ENCODE data around the gene PAFAH1B1. TPM values are rescaled to one million over a fixed set of nuclear protein-coding genes. Genes with fewer than 3 reads are reported as not detected.
"Not testable (repeated sequence)": the region's sequence is repeated elsewhere in the genome, so short reads cannot be mapped to it uniquely, and the experiment has no call there.

Gene PAFAH1B1
- 147 TPM for polyA plus RNA-seq (2013, experiment 1 of 2; ENCODE audit: insufficient read length)
- polyA plus RNA-seq (2013, experiment 2 of 2; ENCODE audit: insufficient read length): 143 TPM

GRCh38 chr17:2592971-2593820 is at the start of gene PAFAH1B1:
Gene PAFAH1B1 (plus strand): TSS chr17:2593654. CDS start chr17:2638289, 44,635 bp downstream.
- DNase-seq: peak; percentile 91

- DNase-seq: no peak
Observed at GRCh38 chr17:2545393-2545792, 48.1 kb upstream of the PAFAH1B1 start.

GRCh38 chr17:2547176-2547575 is 46.3 kb upstream of the PAFAH1B1 start:
- DNase-seq: peak; percentile 18

- DNase-seq: not testable (repeated sequence)
Observed at GRCh38 chr17:2548026-2548425, 45.4 kb upstream of the PAFAH1B1 start.

- peak; percentile 43 for DNase-seq
Observed at GRCh38 chr17:2549392-2550211, 43.9 kb upstream of the PAFAH1B1 start.

- no peak for DNase-seq
Observed at GRCh38 chr17:2551493-2551892, 42.0 kb upstream of the PAFAH1B1 start.

GRCh38 chr17:2551928-2552327 is 41.5 kb upstream of the PAFAH1B1 start:
- DNase-seq: no peak

- no peak for DNase-seq
Observed at GRCh38 chr17:2560658-2561057, 32.8 kb upstream of the PAFAH1B1 start.

GRCh38 chr17:2562162-2562858 is 31.1 kb upstream of the PAFAH1B1 start:
- no peak for DNase-seq

GRCh38 chr17:2563061-2563460 is 30.4 kb upstream of the PAFAH1B1 start:
- no peak for DNase-seq

GRCh38 chr17:2563543-2563942 is 29.9 kb upstream of the PAFAH1B1 start:
- DNase-seq: no peak

GRCh38 chr17:2564877-2565276 is 28.6 kb upstream of the PAFAH1B1 start:
- no peak for DNase-seq

- DNase-seq: no peak
Observed at GRCh38 chr17:2566056-2566455, 27.4 kb upstream of the PAFAH1B1 start.

GRCh38 chr17:2571523-2572303 is 21.7 kb upstream of the PAFAH1B1 start:
- DNase-seq: no peak

- DNase-seq: not testable (repeated sequence)
Observed at GRCh38 chr17:2572304-2572609, 21.2 kb upstream of the PAFAH1B1 start.

GRCh38 chr17:2580151-2580550 is 13.3 kb upstream of the PAFAH1B1 start:
- DNase-seq: no peak

GRCh38 chr17:2580661-2581060 is 12.8 kb upstream of the PAFAH1B1 start:
- no peak for DNase-seq

- DNase-seq: no peak
Observed at GRCh38 chr17:2582493-2582892, 11.0 kb upstream of the PAFAH1B1 start.

GRCh38 chr17:2591040-2591640 is 2.3 kb upstream of the PAFAH1B1 start:
- no peak for DNase-seq

GRCh38 chr17:2593821-2594721 is 617 bp downstream of the PAFAH1B1 start:
- DNase-seq: peak; percentile 81
